ENCODE data around the gene HYLS1. TPM values are rescaled to one million over a fixed set of nuclear protein-coding genes. Genes with fewer than 3 reads are reported as not detected.

HYLS1 gene
- total and polyA plus RNA-seq, 10 of the 15 experiments (the other 5 are each of a cell fraction or from before 2014, with no cell fraction given) = 11.7 to 35.1 (median 17.6) TPM

GRCh38 chr11:125910226-125910849, 22.9 kb downstream of the HYLS1 start:
- Histone ChIP-seq H3K4me2 (ENCODE audit: control insufficient read depth, insufficient read depth) (no peak overlapping the region), H3K27me3 (replicated peaks in 1 of 2; ENCODE audit: control insufficient read depth in 2 of 2, insufficient read depth in 2 of 2, low read length in 1 of 2) (peaks cover 0 to 3% of the 10 kb centered on the region in 2 experiments; a peak in 2 of 4 replicates), H3K36me3 (ENCODE audit: control insufficient read depth in 2 of 2, insufficient read depth in 2 of 2, low read length in 1 of 2) (no peaks in the 10 kb centered on the region), H3K4me1 (ENCODE audit: control insufficient read depth, insufficient read depth, low read length) (no peaks in the 10 kb centered on the region), H3K4me3 (no peak overlapping the region), H3K27ac (ENCODE audit: control insufficient read depth, insufficient read depth) (no peak overlapping the region), H3K9ac (ENCODE audit: control insufficient read depth, insufficient read depth, low read length) (no peak overlapping the region), H2AFZ (ENCODE audit: control insufficient read depth, low read depth, low read length) (no peak overlapping the region), H3K9me3 (replicated peaks; ENCODE audit: control insufficient read depth, insufficient read depth, low read length) (no peaks in the 10 kb centered on the region), H3K79me2 (ENCODE audit: control insufficient read depth, insufficient read depth, low read length) (no peaks in the 10 kb centered on the region), H4K20me1 (ENCODE audit: control insufficient read depth, insufficient read depth) (no peaks in the 10 kb centered on the region)
- ATAC-seq (no peak), DNase-seq (ENCODE audit: low read depth, low spot score) (no peak), FAIRE-seq (no peak)
- ChIA-PET CTCF (interaction anchor here (0.6 to 1.6 kb wide), 5 partner anchors 10 to 400 kb away, joined by 3 to 6 read pairs (median 3); no protein-coding TSS in a partner anchor), POLR2A (interaction anchor here (0.7 kb wide), 1 partner anchor 443 kb away, joined by 4 read pairs; no protein-coding TSS in a partner anchor), RAD21 (ENCODE audit: unreplicated experiment) (no interaction called here), SMC1A (ENCODE audit: uncharacterized antibody, unreplicated experiment) (interaction anchor here (0.9 to 1.7 kb wide), 2 partner anchors 10 to 14 kb away, joined by 4 to 5 read pairs; no protein-coding TSS in a partner anchor)
- BruUV-seq (replicated peaks) = no TSS peak
- in situ Hi-C loops (cut with MboI) = no loop called here
- WGBS (ENCODE audit: insufficient coverage, insufficient replicate concordance, low lambda C conversion rate, missing lambda C conversion rate) = 11% methylated on average over 8 of the region's 8 CpGs
- intact Hi-C loops (cut with micrococcal nuclease; ENCODE audit: unreplicated experiment) = no loop called here
- TF ChIP-seq ZBTB33 (IDR thresholded peaks at IDR 0.05) (no peak), KLF5 (IDR thresholded peaks at IDR 0.05; ENCODE audit: partially characterized antibody) (no peak), RAD51 (IDR thresholded peaks at IDR 0.05) (no peak), SMARCA5 (IDR thresholded peaks at IDR 0.05) (no peak), RB1 (IDR thresholded peaks at IDR 0.05; ENCODE audit: borderline replicate concordance) (no peak), MTA2 (IDR thresholded peaks at IDR 0.05; ENCODE audit: low read depth) (no peak), ELK1 (IDR thresholded peaks at IDR 0.05; ENCODE audit: low read depth, low read length) (no peak), JUNB (IDR thresholded peaks at IDR 0.05) (no peak), CBFB (IDR thresholded peaks at IDR 0.05; ENCODE audit: low read depth) (no peak), SREBF2 (IDR thresholded peaks at IDR 0.05; ENCODE audit: low read length) (no peak), RFX5 (IDR thresholded peaks at IDR 0.05; ENCODE audit: low read depth, low read length) (no peak), PAX5 (IDR thresholded peaks at IDR 0.05; ENCODE audit: borderline replicate concordance, low read depth, low read length) (no peak), NFYA (IDR thresholded peaks at IDR 0.05; ENCODE audit: borderline replicate concordance, low read depth, low read length) (no peak), IRF4 (IDR thresholded peaks at IDR 0.05; ENCODE audit: low read depth, low read length) (no peak), RAD21 (IDR thresholded peaks at IDR 0.05; ENCODE audit: insufficient read depth, low read depth, low read length) (no peak), ZNF217 (IDR thresholded peaks at IDR 0.05) (no peak), REST (IDR thresholded peaks at IDR 0.05; ENCODE audit: low read depth, low read length) (no peak)
